NCI-H2196 treated with DMSO at 0.1 percent for 48 hours (cell line): ENCODE measurements around the gene TEX29.

Source experiments
- DNase-seq: peaks from one replicate; lab custom pipeline; 2025; ENCODE audit not compliant: unreplicated experiment; lab: John Stamatoyannopoulos, UW

Gene TEX29

DNA sequence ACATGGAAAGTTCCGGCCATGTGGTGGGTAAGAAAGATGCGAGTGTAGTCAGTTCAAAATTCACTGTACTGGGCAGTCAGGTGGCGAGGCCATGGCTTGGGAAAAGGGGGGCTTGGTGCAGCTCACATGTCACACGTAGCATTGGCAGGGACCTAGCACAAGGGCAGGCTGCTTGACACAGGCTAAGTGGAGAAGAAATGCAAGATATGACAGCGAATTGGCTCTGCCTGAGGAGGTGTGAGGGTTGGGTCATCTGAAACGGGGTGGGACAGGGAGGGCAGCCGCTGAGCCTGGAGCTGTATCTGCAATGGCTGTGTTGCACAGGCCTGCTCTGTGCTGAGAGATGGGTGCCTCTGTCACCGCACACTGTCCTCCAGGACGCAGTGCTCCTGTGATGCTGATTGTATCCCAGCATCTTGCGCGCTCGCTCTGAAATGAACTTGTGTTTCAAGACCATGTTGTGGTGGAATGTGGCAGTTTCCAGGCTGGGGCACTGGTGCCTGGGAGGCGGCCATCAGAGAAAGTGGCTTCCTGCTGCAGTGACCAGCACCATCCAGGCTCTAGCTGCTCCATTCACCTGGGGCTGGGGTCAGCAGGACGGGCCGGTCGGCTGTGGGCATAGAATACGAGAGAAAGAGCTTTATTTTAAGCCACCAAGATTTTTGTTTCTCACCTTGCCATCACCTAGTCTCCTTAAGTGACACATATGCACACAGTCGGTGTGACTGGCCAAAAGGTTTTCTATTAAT, 70.3 kb downstream of the TEX29 start:
- no peak for DNase-seq

DNA sequence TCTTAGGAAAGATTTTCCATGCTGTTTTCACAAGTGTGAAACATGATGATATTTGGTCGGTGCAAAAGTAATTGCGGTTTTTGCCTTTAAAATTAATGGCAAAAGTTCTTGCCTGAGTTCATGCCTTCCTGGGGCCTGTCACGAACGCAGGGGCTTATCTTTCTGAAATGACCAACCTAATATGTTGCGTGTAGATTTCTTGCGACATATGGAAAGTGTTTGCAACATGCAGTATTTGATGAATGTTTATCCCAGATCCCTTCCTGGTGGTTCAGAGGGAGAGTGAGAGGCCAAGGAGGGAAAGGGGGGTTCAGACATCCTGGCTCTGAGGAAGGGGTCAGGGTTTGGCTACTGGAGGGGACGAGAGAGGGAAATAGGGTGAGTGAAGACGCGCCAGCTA, 72.0 kb downstream of the TEX29 start:
- no peak for DNase-seq

GRCh38 chr13:111393221-111393790, 72.9 kb downstream of the TEX29 start:
- DNase-seq: no peak
